C4-2B (cell line): ENCODE measurements around the gene TRIM46.

ENCODE experiments used
- ZFX ChIP-seq: fragments of 450-650 bp; IDR thresholded peaks from 2 replicates; pipeline ENCODE4 v1.6.1; 2017
- TF ChIP-seq, protein P1 (sequence below): fragments of 450-650 bp; conservative IDR thresholded peaks from 2 replicates; pipeline ENCODE4 v1.5.1; 2017; ENCODE audit warnings: mild to moderate bottlenecking

DNA sequence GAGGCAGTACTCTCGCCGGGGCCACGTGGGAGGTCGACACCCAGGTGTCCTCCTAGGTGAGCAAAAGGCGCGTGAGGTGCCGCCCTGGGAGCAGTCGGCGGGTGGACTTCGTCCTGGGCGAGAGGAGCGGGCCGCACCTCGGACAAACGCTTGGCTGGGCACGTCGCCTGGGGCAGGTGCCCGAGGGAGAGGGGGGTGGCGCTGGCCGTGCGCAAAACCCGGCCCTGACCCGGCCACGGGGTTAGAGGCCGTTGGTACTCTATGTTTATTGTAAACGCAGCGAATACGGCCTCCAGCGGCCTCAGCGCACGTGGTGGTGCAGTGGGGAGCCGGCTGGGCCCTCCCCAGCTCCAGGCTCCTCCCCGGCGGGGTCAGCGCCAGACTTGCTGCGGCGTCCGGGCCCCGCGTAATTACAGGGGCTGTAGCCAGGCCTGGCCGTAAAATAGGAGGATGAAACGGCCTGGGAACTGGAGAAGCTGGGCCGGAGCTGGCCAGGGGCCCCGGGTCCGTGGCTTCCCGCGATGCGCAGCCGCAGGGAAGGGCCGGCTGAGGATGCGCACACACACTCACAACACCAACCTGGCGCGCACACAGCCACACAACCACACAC, 47.6 kb upstream of the TRIM46 start:
- TF ChIP-seq, protein P1, sequence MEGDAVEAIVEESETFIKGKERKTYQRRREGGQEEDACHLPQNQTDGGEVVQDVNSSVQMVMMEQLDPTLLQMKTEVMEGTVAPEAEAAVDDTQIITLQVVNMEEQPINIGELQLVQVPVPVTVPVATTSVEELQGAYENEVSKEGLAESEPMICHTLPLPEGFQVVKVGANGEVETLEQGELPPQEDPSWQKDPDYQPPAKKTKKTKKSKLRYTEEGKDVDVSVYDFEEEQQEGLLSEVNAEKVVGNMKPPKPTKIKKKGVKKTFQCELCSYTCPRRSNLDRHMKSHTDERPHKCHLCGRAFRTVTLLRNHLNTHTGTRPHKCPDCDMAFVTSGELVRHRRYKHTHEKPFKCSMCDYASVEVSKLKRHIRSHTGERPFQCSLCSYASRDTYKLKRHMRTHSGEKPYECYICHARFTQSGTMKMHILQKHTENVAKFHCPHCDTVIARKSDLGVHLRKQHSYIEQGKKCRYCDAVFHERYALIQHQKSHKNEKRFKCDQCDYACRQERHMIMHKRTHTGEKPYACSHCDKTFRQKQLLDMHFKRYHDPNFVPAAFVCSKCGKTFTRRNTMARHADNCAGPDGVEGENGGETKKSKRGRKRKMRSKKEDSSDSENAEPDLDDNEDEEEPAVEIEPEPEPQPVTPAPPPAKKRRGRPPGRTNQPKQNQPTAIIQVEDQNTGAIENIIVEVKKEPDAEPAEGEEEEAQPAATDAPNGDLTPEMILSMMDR, result no peak
- TF ChIP-seq ZFX, result peak; percentile 60; the same call in 1 of the 2 replicates
